IMR-90 (cell line): Measurements from ENCODE around the gene SASH3. TPM values are rescaled to one million over a fixed set of nuclear protein-coding genes. Genes with fewer than 3 reads are reported as not detected.

Experiments used
- ATAC-seq: fragments of 200-7000 bp; cut with Tn5 transposase; 2 replicates; pipeline ENCODE4 v1.9.1; 2020; ENCODE audit warnings: low read depth, mild to moderate bottlenecking, moderate library complexity
- BruUV-seq: library from RNA; stranded (reverse); fragments of 400-500 nt; replicated peaks from 2 replicates; lab custom pipeline; 2021; lab: Mats Ljungman, UMichigan
- CTCF ChIA-PET: fragments of 300-600 bp; formaldehyde crosslinking; extraction: SDS; loops from one replicate; lab custom pipeline; 2021; ENCODE audit warnings: antibody characterized with exemption; lab: Yijun Ruan, JAX
- POLR2A ChIA-PET: fragments of 300-600 bp; sonication (Branson Sonifier 250); formaldehyde crosslinking; loops from one replicate; lab custom pipeline; 2022; ENCODE audit warnings: antibody characterized with exemption; ENCODE audit not compliant: unreplicated experiment; lab: Charles Lee
- DNase-seq: peaks from one replicate; pipeline ENCODE4 v3.0.0; 2013
- H2AFZ ChIP-seq: replicated peaks from 2 replicates; pipeline ENCODE3; 2013; ENCODE audit warnings: low read length, mild to moderate bottlenecking; ENCODE audit not compliant: poor library complexity
- H2AK5ac ChIP-seq: 2 replicates; pipeline ENCODE4 v1.6.1; 2013; ENCODE audit warnings: low read depth, low read length, inconsistent platforms
- H2AK9ac ChIP-seq: replicated peaks from 2 replicates; pipeline ENCODE3; 2013; ENCODE audit warnings: mild to moderate bottlenecking, low read depth, low read length, moderate library complexity; ENCODE audit not compliant: poor library complexity
- H2BK120ac ChIP-seq: 2 replicates; pipeline ENCODE4 v1.6.1; 2013; ENCODE audit warnings: low read depth, low read length, inconsistent platforms
- H2BK15ac ChIP-seq: 3 replicates; pipeline ENCODE4 v1.6.1; 2013; ENCODE audit warnings: low read depth, low read length, inconsistent platforms
- H2BK20ac ChIP-seq: 2 replicates; pipeline ENCODE4 v1.6.1; 2013; ENCODE audit warnings: low read depth, mild to moderate bottlenecking, inconsistent platforms, low read length, moderate library complexity
- H2BK5ac ChIP-seq: 2 replicates; pipeline ENCODE4 v1.6.1; 2013; ENCODE audit warnings: mild to moderate bottlenecking, low read depth, low read length, inconsistent platforms; ENCODE audit not compliant: poor library complexity, severe bottlenecking
- H3K14ac ChIP-seq: replicated peaks from 2 replicates; pipeline ENCODE4 v1.6.1; 2013; ENCODE audit warnings: low read depth, low read length, inconsistent platforms
- H3K18ac ChIP-seq: 2 replicates; pipeline ENCODE4 v1.6.1; 2013; ENCODE audit warnings: low read depth, low read length, control low read depth
- H3K23ac ChIP-seq: 2 replicates; pipeline ENCODE4 v1.6.1; 2013; ENCODE audit warnings: low read depth, low read length, inconsistent platforms
- H3K27ac ChIP-seq: 2 replicates; pipeline ENCODE4 v1.5.1; 2013; ENCODE audit warnings: mild to moderate bottlenecking, control low read depth, low read length; ENCODE audit not compliant: insufficient read depth
- H3K27me3 ChIP-seq: 2 replicates; pipeline ENCODE4 v1.6.1; 2013; ENCODE audit warnings: low read length; ENCODE audit not compliant: control insufficient read depth, insufficient read depth
- H3K36me3 ChIP-seq: 2 replicates; pipeline ENCODE4 v1.6.1; 2013; ENCODE audit warnings: low read length, mixed read lengths; ENCODE audit not compliant: control insufficient read depth, insufficient read depth
- H3K4ac ChIP-seq: 2 replicates; pipeline ENCODE4 v1.6.1; 2013; ENCODE audit warnings: low read depth, low read length, inconsistent platforms
- H3K4me1 ChIP-seq: 2 replicates; pipeline ENCODE4 v1.6.1; 2013; ENCODE audit warnings: low read length, mixed read lengths; ENCODE audit not compliant: control insufficient read depth, insufficient read depth
- H3K4me2 ChIP-seq: 2 replicates; pipeline ENCODE4 v1.6.1; 2013; ENCODE audit warnings: low read depth, mild to moderate bottlenecking, control low read depth, low read length, moderate library complexity
- H3K4me3 ChIP-seq: 2 replicates; pipeline ENCODE4 v1.5.1; 2013; ENCODE audit warnings: low read depth, mild to moderate bottlenecking, control low read depth, low read length, moderate library complexity; ENCODE audit not compliant: insufficient read depth
- H3K56ac ChIP-seq: 2 replicates; pipeline ENCODE4 v1.6.1; 2013; ENCODE audit warnings: low read length, inconsistent platforms; ENCODE audit not compliant: insufficient read depth; ENCODE audit errors: extremely low read depth
- H3K79me1 ChIP-seq, 2 experiments: 2 replicates each; pipeline ENCODE4 v1.6.1; 2013; ENCODE audit warnings: low read length in 2 of 2, inconsistent platforms in 1 of 2, low read depth in 1 of 2
- H3K9ac ChIP-seq: 2 replicates; pipeline ENCODE4 v1.6.1; 2013; ENCODE audit warnings: low read depth, low read length, control low read depth
- H3K9me1 ChIP-seq: 2 replicates; pipeline ENCODE4 v1.6.1; 2013; ENCODE audit warnings: low read length, inconsistent platforms; ENCODE audit not compliant: insufficient read depth
- H3K9me3 ChIP-seq: 2 replicates; pipeline ENCODE4 v1.6.1; 2013; ENCODE audit warnings: low read length; ENCODE audit not compliant: control insufficient read depth, insufficient read depth
- H4K20me1 ChIP-seq: 2 replicates; pipeline ENCODE4 v1.6.1; 2013; ENCODE audit warnings: low read length, inconsistent platforms; ENCODE audit not compliant: insufficient read depth
- H4K5ac ChIP-seq: 2 replicates; pipeline ENCODE4 v1.6.1; 2013; ENCODE audit warnings: mild to moderate bottlenecking, low read depth, low read length, control low read depth
- H4K8ac ChIP-seq, 2 experiments: 2 replicates each; pipeline ENCODE4 v1.6.1; 2013; ENCODE audit warnings: low read depth in 2 of 2, low read length in 2 of 2, control low read depth in 1 of 2, inconsistent platforms in 1 of 2
- H4K91ac ChIP-seq: 2 replicates; pipeline ENCODE4 v1.6.1; 2013; ENCODE audit warnings: low read depth, low read length, inconsistent platforms; ENCODE audit not compliant: insufficient read depth
- BHLHE40 ChIP-seq: fragments of 150-350 bp; IDR thresholded peaks from 2 replicates; pipeline ENCODE4 v1.6.1; 2016; ENCODE audit warnings: mild to moderate bottlenecking, low read depth, low read length
- CEBPB ChIP-seq: IDR thresholded peaks from 2 replicates; pipeline ENCODE4 v1.6.1; 2012; ENCODE audit warnings: low read depth, low read length, improper control_type of control experiment
- CHD1 ChIP-seq: IDR thresholded peaks from 2 replicates; pipeline ENCODE4 v1.6.1; 2012; ENCODE audit warnings: low read depth, low read length, improper control_type of control experiment
- ELK1 ChIP-seq: fragments of 150-350 bp; IDR thresholded peaks from 2 replicates; pipeline ENCODE4 v1.6.1; 2016; ENCODE audit warnings: low read depth, mild to moderate bottlenecking, low read length, moderate library complexity, borderline replicate concordance
- FOS ChIP-seq: fragments of 150-350 bp; IDR thresholded peaks from 2 replicates; pipeline ENCODE4 v1.6.1; 2016; ENCODE audit warnings: low read depth, low read length
- MAFK ChIP-seq: IDR thresholded peaks from 2 replicates; pipeline ENCODE4 v1.6.1; 2012; ENCODE audit warnings: low read depth, low read length, improper control_type of control experiment
- MAZ ChIP-seq: IDR thresholded peaks from 2 replicates; pipeline ENCODE4 v1.6.1; 2012; ENCODE audit warnings: low read depth, mild to moderate bottlenecking, low read length, improper control_type of control experiment, moderate library complexity, borderline replicate concordance
- MXI1 ChIP-seq: IDR thresholded peaks from 2 replicates; pipeline ENCODE4 v1.6.1; 2012; ENCODE audit warnings: low read depth, mild to moderate bottlenecking, low read length, moderate library complexity, borderline replicate concordance
- NFE2L2 ChIP-seq: fragments of 150-350 bp; IDR thresholded peaks from 2 replicates; pipeline ENCODE4 v1.6.1; 2016; ENCODE audit warnings: low read depth, mild to moderate bottlenecking, low read length
- POLR2A ChIP-seq: IDR thresholded peaks from 2 replicates; pipeline ENCODE4 v1.6.1; 2012; ENCODE audit warnings: mild to moderate bottlenecking, low read depth, low read length
- RAD21 ChIP-seq: IDR thresholded peaks from 2 replicates; pipeline ENCODE4 v1.6.1; 2012; ENCODE audit warnings: low read length, improper control_type of control experiment
- RCOR1 ChIP-seq: IDR thresholded peaks from 2 replicates; pipeline ENCODE4 v1.6.1; 2012; ENCODE audit warnings: mild to moderate bottlenecking, low read length, improper control_type of control experiment; ENCODE audit not compliant: insufficient replicate concordance
- RFX5 ChIP-seq: IDR thresholded peaks from 2 replicates; pipeline ENCODE4 v1.8.0; 2012; ENCODE audit warnings: low read depth, mild to moderate bottlenecking, low read length, moderate library complexity
- SMC3 ChIP-seq: fragments of 150-350 bp; IDR thresholded peaks from 2 replicates; pipeline ENCODE4 v1.6.1; 2016; ENCODE audit warnings: low read depth, mild to moderate bottlenecking, antibody characterized with exemption, low read length, moderate library complexity
- WGBS, 2 experiments: methylation state at CpG; one replicate each; pipeline versions ENCODE4 v1.1.5 to v1.1.7; 2013; ENCODE audit warnings: missing lambda C conversion rate in 2 of 2; ENCODE audit not compliant: insufficient read length in 1 of 2; ENCODE audit errors: extremely low coverage in 2 of 2; 5-methylcytosine and 5-hydroxymethylcytosine counted together
- dilution Hi-C: fragments of 300-500 bp; cut with HindIII; formaldehyde crosslinking; loops from one replicate; pipeline ENCODE4 v1.14.3; 2018; ENCODE audit warnings: low sequenced_read_pairs; ENCODE audit not compliant: unreplicated experiment
- in situ Hi-C: fragments of 300-500 bp; cut with MboI; formaldehyde crosslinking; loops from 3 replicates; pipeline ENCODE4 v1.14.3; 2019; ENCODE audit warnings: low sequenced_read_pairs, inconsistent platforms, mixed read lengths
- intact Hi-C: fragments of 100-400 bp; cut with micrococcal nuclease; formaldehyde crosslinking; loops from 2 replicates; pipeline ENCODE4 v1.10.0; 2022
- polyA plus RNA-seq, 3 experiments: library from polyadenylated mRNA; depleted of rRNA; stranded (reverse); fragments of >200 nt; gene quantifications; 2 replicates each; pipeline ENCODE4 v1.2.3, GENCODE V29; 2012; ENCODE audit warnings: low replicate concordance in 1 of 3
- total RNA-seq: library from RNA; depleted of rRNA; stranded (reverse); fragments of >200 nt; gene quantifications from 2 replicates; pipeline ENCODE4 v1.2.3, GENCODE V29; 2012
- TF ChIP-seq, protein P1 (sequence below): conservative IDR thresholded peaks from 2 replicates; pipeline ENCODE4 v1.5.1; 2012; ENCODE audit warnings: mild to moderate bottlenecking, low read depth, low read length, improper control_type of control experiment
- TF ChIP-seq, protein P2 (sequence below): fragments of 150-350 bp; IDR thresholded peaks from 2 replicates; pipeline ENCODE4 v1.6.1; 2017; ENCODE audit warnings: mild to moderate bottlenecking, antibody characterized with exemption, low read length, low read depth

The SASH3 gene
- total and polyA plus RNA-seq, 2 of the 4 experiments (the other 2 are of a cell fraction), result not detected

DNA sequence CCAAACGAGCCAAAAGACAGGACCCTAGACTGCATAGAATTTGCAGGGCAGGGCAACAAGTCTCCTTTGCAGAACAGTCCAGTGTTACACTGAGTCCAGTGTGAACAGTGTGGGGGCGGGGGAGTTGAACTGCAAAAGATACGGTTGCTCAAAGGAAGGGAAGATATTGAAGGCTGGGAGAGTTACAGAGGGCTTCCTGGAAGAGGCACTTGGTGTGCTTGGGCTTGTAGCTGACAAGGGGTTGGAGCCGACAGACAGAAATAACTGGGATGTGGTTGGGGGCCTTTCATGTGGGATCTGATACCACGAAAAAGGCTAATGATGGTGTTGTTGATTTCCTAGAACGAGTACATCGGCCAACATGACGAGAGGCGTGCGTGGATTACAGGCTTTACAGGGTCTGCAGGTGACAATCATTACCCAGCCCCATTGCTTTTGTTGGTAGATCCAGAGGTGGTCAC lies 34.9 kb upstream of the SASH3 start:
- no peaks in the 10 kb centered on the region for H3K9me3 ChIP-seq
- no peaks in the 10 kb centered on the region for H4K20me1 ChIP-seq
- H2BK15ac ChIP-seq, result no peak overlapping the region
- no peak overlapping the region for H3K4me2 ChIP-seq
- WGBS, 2 experiments, result 67% methylated on average over 2 of the region's 10 CpGs; no CpG with 5 or more reads in 1 of the 2 experiments
- no peak overlapping the region for H4K8ac ChIP-seq
- H2AK9ac ChIP-seq, result no peak overlapping the region
- H3K23ac ChIP-seq, result no peak overlapping the region
- H4K5ac ChIP-seq, result no peak overlapping the region
- H3K18ac ChIP-seq, result no peak overlapping the region
- H2AK5ac ChIP-seq, result no peak overlapping the region
- ATAC-seq, result no peak
- dilution Hi-C loops (no loop called here), in situ Hi-C loops (no loop called here), intact Hi-C loops (no loop called here)
- H2AFZ ChIP-seq, result no peak overlapping the region
- H3K9ac ChIP-seq, result no peak overlapping the region
- POLR2A ChIA-PET, result no interaction called here
- H3K4me3 ChIP-seq, result no peak overlapping the region
- CTCF ChIA-PET, result no interaction called here
- H2BK120ac ChIP-seq, result no peak overlapping the region
- TF ChIP-seq SMC3 (no peak), CEBPB (no peak), MAFK (no peak), RFX5 (no peak), FOS (no peak), MXI1 (no peak), NFE2L2 (no peak), MAZ (no peak), RCOR1 (no peak), POLR2A (no peak), ELK1 (no peak), RAD21 (no peak), CHD1 (no peak), BHLHE40 (no peak)
- TF ChIP-seq, protein P1, sequence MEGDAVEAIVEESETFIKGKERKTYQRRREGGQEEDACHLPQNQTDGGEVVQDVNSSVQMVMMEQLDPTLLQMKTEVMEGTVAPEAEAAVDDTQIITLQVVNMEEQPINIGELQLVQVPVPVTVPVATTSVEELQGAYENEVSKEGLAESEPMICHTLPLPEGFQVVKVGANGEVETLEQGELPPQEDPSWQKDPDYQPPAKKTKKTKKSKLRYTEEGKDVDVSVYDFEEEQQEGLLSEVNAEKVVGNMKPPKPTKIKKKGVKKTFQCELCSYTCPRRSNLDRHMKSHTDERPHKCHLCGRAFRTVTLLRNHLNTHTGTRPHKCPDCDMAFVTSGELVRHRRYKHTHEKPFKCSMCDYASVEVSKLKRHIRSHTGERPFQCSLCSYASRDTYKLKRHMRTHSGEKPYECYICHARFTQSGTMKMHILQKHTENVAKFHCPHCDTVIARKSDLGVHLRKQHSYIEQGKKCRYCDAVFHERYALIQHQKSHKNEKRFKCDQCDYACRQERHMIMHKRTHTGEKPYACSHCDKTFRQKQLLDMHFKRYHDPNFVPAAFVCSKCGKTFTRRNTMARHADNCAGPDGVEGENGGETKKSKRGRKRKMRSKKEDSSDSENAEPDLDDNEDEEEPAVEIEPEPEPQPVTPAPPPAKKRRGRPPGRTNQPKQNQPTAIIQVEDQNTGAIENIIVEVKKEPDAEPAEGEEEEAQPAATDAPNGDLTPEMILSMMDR, result no peak
- TF ChIP-seq, protein P2, sequence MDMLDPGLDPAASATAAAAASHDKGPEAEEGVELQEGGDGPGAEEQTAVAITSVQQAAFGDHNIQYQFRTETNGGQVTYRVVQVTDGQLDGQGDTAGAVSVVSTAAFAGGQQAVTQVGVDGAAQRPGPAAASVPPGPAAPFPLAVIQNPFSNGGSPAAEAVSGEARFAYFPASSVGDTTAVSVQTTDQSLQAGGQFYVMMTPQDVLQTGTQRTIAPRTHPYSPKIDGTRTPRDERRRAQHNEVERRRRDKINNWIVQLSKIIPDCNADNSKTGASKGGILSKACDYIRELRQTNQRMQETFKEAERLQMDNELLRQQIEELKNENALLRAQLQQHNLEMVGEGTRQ, result no peak
- H3K36me3 ChIP-seq, result no peaks in the 10 kb centered on the region
- no peak overlapping the region for H3K14ac ChIP-seq
- H3K9me1 ChIP-seq, result no peaks in the 10 kb centered on the region
- peaks cover 21% of the 10 kb centered on the region for H3K27me3 ChIP-seq
- H3K79me1 ChIP-seq, result no peaks in the 10 kb centered on the region
- no TSS peak for BruUV-seq
- H3K4me1 ChIP-seq, result no peaks in the 10 kb centered on the region; the same call in 1 of the 2 replicates
- H2BK20ac ChIP-seq, result no peak overlapping the region
- H2BK5ac ChIP-seq, result no peak overlapping the region
- no peak for DNase-seq
- no peak overlapping the region for H3K4ac ChIP-seq
- no peak overlapping the region for H4K91ac ChIP-seq
- no peak overlapping the region for H3K27ac ChIP-seq
- H3K56ac ChIP-seq, result no peak overlapping the region
